MM.1S (cell line): ENCODE data around the gene EXD2.

Experiments used
- EZH2 ChIP-seq: fragments of 300-600 bp; sonication (generic); optimal IDR thresholded peaks from 2 replicates; pipeline ENCODE3; 2017; ENCODE audit warnings: low read depth, mild to moderate bottlenecking, antibody characterized with exemption, low read length, mixed read lengths
- EZH2phosphoT487 ChIP-seq: fragments of 300-600 bp; sonication (generic); IDR thresholded peaks from 2 replicates; pipeline ENCODE4 v1.6.1; 2018; ENCODE audit warnings: antibody characterized with exemption, low read length
- TF ChIP-seq, protein P1 (sequence below): fragments of 300-600 bp; sonication (generic); IDR thresholded peaks from 2 replicates; pipeline ENCODE4 v1.5.1; 2016; ENCODE audit warnings: antibody characterized with exemption, low read length, mixed read lengths

DNA sequence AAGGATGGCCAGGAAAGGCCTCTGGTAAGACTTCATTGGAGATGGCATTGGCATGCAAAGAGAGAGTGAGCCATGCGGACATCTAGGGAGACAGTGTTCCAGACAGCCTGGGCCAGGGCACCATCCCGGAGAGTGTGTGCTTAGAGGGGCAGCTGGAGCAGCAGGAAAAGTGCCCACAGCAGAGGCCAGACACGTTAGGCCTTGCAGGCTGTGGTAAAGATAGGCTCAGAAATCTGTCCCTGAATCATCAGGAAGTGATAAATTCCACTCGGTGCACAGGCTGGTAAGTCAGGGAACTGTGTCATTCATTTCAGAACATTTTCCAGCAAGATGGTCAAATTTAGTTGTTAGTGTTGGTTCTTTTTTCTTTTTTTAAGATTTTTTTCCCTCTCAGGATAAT lies 77.5 kb downstream of the EXD2 start:
- TF ChIP-seq, protein P1, sequence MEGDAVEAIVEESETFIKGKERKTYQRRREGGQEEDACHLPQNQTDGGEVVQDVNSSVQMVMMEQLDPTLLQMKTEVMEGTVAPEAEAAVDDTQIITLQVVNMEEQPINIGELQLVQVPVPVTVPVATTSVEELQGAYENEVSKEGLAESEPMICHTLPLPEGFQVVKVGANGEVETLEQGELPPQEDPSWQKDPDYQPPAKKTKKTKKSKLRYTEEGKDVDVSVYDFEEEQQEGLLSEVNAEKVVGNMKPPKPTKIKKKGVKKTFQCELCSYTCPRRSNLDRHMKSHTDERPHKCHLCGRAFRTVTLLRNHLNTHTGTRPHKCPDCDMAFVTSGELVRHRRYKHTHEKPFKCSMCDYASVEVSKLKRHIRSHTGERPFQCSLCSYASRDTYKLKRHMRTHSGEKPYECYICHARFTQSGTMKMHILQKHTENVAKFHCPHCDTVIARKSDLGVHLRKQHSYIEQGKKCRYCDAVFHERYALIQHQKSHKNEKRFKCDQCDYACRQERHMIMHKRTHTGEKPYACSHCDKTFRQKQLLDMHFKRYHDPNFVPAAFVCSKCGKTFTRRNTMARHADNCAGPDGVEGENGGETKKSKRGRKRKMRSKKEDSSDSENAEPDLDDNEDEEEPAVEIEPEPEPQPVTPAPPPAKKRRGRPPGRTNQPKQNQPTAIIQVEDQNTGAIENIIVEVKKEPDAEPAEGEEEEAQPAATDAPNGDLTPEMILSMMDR: no peak
- no peak for TF ChIP-seq EZH2
- no peak for TF ChIP-seq EZH2phosphoT487
